Activated CD8-positive, alpha-beta memory T cell treated with anti-CD3 and anti-CD28 coated beads, Interleukin-2, amount 50 U/mL, for 24 hours (primary cell): ENCODE measurements around the gene WT1.

Experiments
- DNase-seq: peaks from one replicate; pipeline ENCODE4 v3.0.0-alpha.2; 2020; ENCODE audit errors: extremely low read depth

WT1 gene

GRCh38 chr11:32421992-32422391 is 13.3 kb downstream of the WT1 start:
- DNase-seq = no peak

GRCh38 chr11:32420937-32421901 is 14.1 kb downstream of the WT1 start:
- no peak for DNase-seq

- no peak for DNase-seq
Observed at GRCh38 chr11:32420139-32420538, 15.2 kb downstream of the WT1 start.

GRCh38 chr11:32418836-32419235 is 16.5 kb downstream of the WT1 start:
- DNase-seq = no peak

GRCh38 chr11:32417806-32418205 is 17.5 kb downstream of the WT1 start:
- no peak for DNase-seq

GRCh38 chr11:32416301-32416700 is 19.0 kb downstream of the WT1 start:
- DNase-seq = no peak

GRCh38 chr11:32414925-32415324 is 20.4 kb downstream of the WT1 start:
- no peak for DNase-seq

- no peak for DNase-seq
Observed at GRCh38 chr11:32411942-32412615, 23.3 kb downstream of the WT1 start.

GRCh38 chr11:32405592-32405991 is 29.7 kb downstream of the WT1 start:
- no peak for DNase-seq

GRCh38 chr11:32402836-32403235 is 32.5 kb downstream of the WT1 start:
- DNase-seq = no peak

GRCh38 chr11:32400670-32401369 is 34.5 kb downstream of the WT1 start:
- DNase-seq = no peak

GRCh38 chr11:32400196-32400595 is 35.1 kb downstream of the WT1 start:
- no peak for DNase-seq

GRCh38 chr11:32396991-32397390 is 38.3 kb downstream of the WT1 start:
- no peak for DNase-seq

- DNase-seq = no peak
Observed at GRCh38 chr11:32396331-32396730, 39.0 kb downstream of the WT1 start.

- no peak for DNase-seq
Observed at GRCh38 chr11:32395127-32395526, 40.2 kb downstream of the WT1 start.

GRCh38 chr11:32392840-32393239 is 42.5 kb downstream of the WT1 start:
- no peak for DNase-seq

GRCh38 chr11:32391956-32392553 is 43.3 kb downstream of the WT1 start:
- no peak for DNase-seq

GRCh38 chr11:32391479-32391878 is 43.9 kb downstream of the WT1 start:
- DNase-seq = no peak

- no peak for DNase-seq
Observed at GRCh38 chr11:32390712-32391111, 44.6 kb downstream of the WT1 start.

- DNase-seq = no peak
Observed at GRCh38 chr11:32388871-32389770, 46.2 kb downstream of the WT1 start.

- DNase-seq = no peak
Observed at GRCh38 chr11:32388365-32388764, 47.0 kb downstream of the WT1 start.
